ENCODE data around the gene LEFTY1.

The LEFTY1 gene

DNA sequence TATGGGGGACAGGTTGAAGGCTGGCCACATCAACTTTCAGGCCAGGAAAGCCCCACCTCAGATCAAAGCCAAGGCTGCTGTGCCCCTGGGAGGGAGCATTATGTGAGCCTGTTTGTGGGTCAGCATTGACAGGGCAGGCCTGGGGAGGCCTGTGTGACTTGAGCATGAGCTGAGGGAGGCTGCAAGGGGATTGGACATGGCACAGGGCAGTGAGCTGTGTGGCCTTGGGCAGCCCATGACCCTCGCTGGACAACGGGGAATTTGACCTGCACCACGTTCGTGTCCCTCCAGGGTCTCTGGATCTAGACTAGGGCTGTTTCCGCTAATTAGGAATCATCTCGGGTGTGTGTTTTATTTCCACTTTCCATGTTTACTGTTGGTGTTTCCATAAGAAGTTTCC is 17.5 kb upstream of the LEFTY1 start:
- Histone ChIP-seq H3K27me3 (ENCODE audit: control insufficient read depth in 3 of 3, insufficient read depth in 3 of 3, low read depth in 1 of 3, low read length in 3 of 3) (no peaks in the 10 kb centered on the region), H2BK5ac (ENCODE audit: low read length) (no peak overlapping the region), H3K79me1 (ENCODE audit: low read depth, low read length) (no peaks in the 10 kb centered on the region), H3K9me3 (replicated peaks in 1 of 2; ENCODE audit: control insufficient read depth in 2 of 2, insufficient read depth in 1 of 2, low read depth in 1 of 2, low read length in 2 of 2) (no peaks in the 10 kb centered on the region), H3K9ac (ENCODE audit: low read depth, low read length, poor library complexity) (no peak overlapping the region), H2AK5ac (ENCODE audit: low read depth, low read length) (peak overlapping the region; percentile 18), H3K4me2 (ENCODE audit: insufficient read depth, low read length, poor library complexity, severe bottlenecking) (no peak overlapping the region), H4K8ac (ENCODE audit: low read depth, low read length) (no peak overlapping the region), H3K23ac (ENCODE audit: low read depth, low read length, poor library complexity) (peak overlapping the region; percentile 83), H2AFZ (ENCODE audit: low read length) (no peak overlapping the region), H3K14ac (ENCODE audit: low read length) (no peak overlapping the region), H3K27ac (replicated peaks; ENCODE audit: low read length) (no peak overlapping the region), H2BK15ac (ENCODE audit: low read length) (peak overlapping the region; percentile 25), H2BK120ac (ENCODE audit: low read depth, low read length) (no peak overlapping the region), H3K4me3 (ENCODE audit: low read length in 2 of 2) (no peak overlapping the region), H3K18ac (ENCODE audit: low read length) (peak overlapping the region; percentile 53), H3K4me1 (ENCODE audit: control insufficient read depth in 2 of 2, insufficient read depth in 1 of 2, low read depth in 1 of 2, low read length in 2 of 2) (no peaks in the 10 kb centered on the region), H4K91ac (ENCODE audit: low read depth, low read length, poor library complexity) (no peak overlapping the region), H3K36me3 (replicated peaks in 1 of 2; ENCODE audit: control insufficient read depth in 2 of 2, insufficient read depth in 2 of 2, low read length in 2 of 2) (no peaks in the 10 kb centered on the region), H3K4ac (ENCODE audit: low read length) (no peak overlapping the region), H2BK12ac (ENCODE audit: low read length) (no peak overlapping the region)
- DNase-seq (ENCODE audit: low spot score), result no peak
- no CpG with 5 or more reads among the region's 6 CpGs for WGBS, 2 donors (ENCODE audit: extremely low coverage in 2 of 2, insufficient read length in 2 of 2, insufficient replicate concordance in 1 of 2)

DNA sequence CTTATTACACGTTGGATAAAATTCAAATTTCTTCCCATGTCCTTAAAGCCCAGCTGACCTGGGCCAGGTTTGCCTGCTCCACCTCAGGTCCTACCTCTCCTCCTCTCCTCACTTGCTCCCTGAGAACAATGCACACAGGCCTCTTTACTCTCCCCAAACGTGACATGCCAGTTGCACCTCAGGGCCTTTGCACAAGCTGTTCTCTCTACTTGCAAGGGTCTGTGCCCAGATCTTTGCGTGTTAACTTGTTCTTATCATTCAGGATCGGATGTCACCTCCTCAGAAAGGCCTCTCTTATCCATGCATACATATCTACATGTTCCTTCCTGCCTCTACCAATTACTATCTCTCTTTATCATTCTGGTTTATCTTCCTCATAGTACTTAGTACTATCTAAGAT is 14.7 kb upstream of the LEFTY1 start:
- Histone ChIP-seq H3K4me2 (ENCODE audit: insufficient read depth, low read length, poor library complexity, severe bottlenecking) (no peak overlapping the region), H3K18ac (ENCODE audit: low read length) (no peak overlapping the region), H3K79me1 (ENCODE audit: low read depth, low read length) (no peaks in the 10 kb centered on the region), H2BK12ac (ENCODE audit: low read length) (no peak overlapping the region), H3K14ac (ENCODE audit: low read length) (no peak overlapping the region), H2BK15ac (ENCODE audit: low read length) (no peak overlapping the region), H3K27me3 (ENCODE audit: control insufficient read depth in 3 of 3, insufficient read depth in 3 of 3, low read depth in 1 of 3, low read length in 3 of 3) (no peaks in the 10 kb centered on the region), H3K4me1 (ENCODE audit: control insufficient read depth in 2 of 2, insufficient read depth in 1 of 2, low read depth in 1 of 2, low read length in 2 of 2) (peaks cover 7 to 8% of the 10 kb centered on the region in 2 donors), H3K9me3 (replicated peaks in 1 of 2; ENCODE audit: control insufficient read depth in 2 of 2, insufficient read depth in 1 of 2, low read depth in 1 of 2, low read length in 2 of 2) (no peaks in the 10 kb centered on the region), H3K9ac (ENCODE audit: low read depth, low read length, poor library complexity) (no peak overlapping the region), H2BK120ac (ENCODE audit: low read depth, low read length) (no peak overlapping the region), H4K8ac (ENCODE audit: low read depth, low read length) (no peak overlapping the region), H3K23ac (ENCODE audit: low read depth, low read length, poor library complexity) (no peak overlapping the region), H3K36me3 (replicated peaks in 1 of 2; ENCODE audit: control insufficient read depth in 2 of 2, insufficient read depth in 2 of 2, low read length in 2 of 2) (no peaks in the 10 kb centered on the region), H2AFZ (ENCODE audit: low read length) (no peak overlapping the region), H2AK5ac (ENCODE audit: low read depth, low read length) (no peak overlapping the region), H3K4ac (ENCODE audit: low read length) (no peak overlapping the region), H4K91ac (ENCODE audit: low read depth, low read length, poor library complexity) (no peak overlapping the region), H3K27ac (replicated peaks; ENCODE audit: low read length) (no peak overlapping the region), H3K4me3 (ENCODE audit: low read length in 2 of 2) (no peak overlapping the region), H2BK5ac (ENCODE audit: low read length) (no peak overlapping the region)
- no peak for DNase-seq (ENCODE audit: low spot score)
- no CpG with 5 or more reads among the region's 4 CpGs for WGBS, 2 donors (ENCODE audit: extremely low coverage in 2 of 2, insufficient read length in 2 of 2, insufficient replicate concordance in 1 of 2)

DNA sequence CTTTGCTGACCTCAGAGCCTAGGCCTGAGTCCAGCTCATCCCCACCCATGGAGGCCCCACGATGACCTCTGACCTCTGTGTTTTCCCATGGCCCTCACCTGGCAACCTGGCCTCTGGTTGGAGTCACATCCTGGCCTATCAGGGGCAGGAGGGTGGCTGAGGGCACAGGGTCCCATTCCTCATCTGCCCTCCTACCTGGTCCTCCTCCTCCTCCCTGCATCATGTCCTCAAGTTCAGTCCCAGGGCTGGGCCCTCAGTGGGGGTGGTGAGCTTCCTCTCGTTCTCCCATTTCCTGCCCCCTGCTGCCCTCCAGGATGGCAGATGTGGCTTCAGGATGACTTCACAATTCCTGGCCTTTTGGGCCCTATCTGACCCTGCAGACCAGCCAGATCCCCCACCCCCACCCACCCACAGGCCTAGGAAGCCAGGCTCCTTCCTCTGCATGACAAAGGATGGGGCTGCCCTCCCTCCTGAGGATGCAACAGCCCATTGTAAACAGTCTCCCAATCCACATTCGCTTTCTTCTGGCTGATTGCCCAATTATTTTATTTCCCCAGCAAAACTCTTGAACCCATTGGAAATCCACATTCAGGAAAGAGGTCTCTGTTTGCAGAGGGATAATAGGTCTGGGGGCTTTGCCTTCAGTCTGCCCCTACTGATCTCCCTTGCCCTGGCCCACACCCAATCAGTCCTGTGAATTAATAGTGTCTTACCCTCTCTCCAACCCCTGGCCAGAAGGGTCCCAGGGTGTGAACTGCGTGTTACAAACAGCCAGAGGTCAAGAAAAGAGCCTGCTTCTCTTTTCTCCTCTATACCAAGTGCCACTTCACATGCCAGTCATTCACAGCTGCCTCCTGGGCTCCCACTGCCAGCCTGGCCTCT is 10.3 kb upstream of the LEFTY1 start:
- Histone ChIP-seq H3K9me3 (replicated peaks in 1 of 2; ENCODE audit: control insufficient read depth in 2 of 2, insufficient read depth in 1 of 2, low read depth in 1 of 2, low read length in 2 of 2) (no peaks in the 10 kb centered on the region), H3K79me1 (ENCODE audit: low read depth, low read length) (no peaks in the 10 kb centered on the region), H3K23ac (ENCODE audit: low read depth, low read length, poor library complexity) (no peak overlapping the region), H3K4ac (ENCODE audit: low read length) (no peak overlapping the region), H4K8ac (ENCODE audit: low read depth, low read length) (no peak overlapping the region), H2AFZ (ENCODE audit: low read length) (peak overlapping the region; percentile 13), H3K4me1 (ENCODE audit: control insufficient read depth in 2 of 2, insufficient read depth in 1 of 2, low read depth in 1 of 2, low read length in 2 of 2) (peaks cover 11 to 13% of the 10 kb centered on the region in 2 donors), H2BK120ac (ENCODE audit: low read depth, low read length) (no peak overlapping the region), H3K4me3 (ENCODE audit: low read length in 2 of 2) (no peak overlapping the region), H4K91ac (ENCODE audit: low read depth, low read length, poor library complexity) (peak overlapping the region; percentile 80), H3K18ac (ENCODE audit: low read length) (peak overlapping the region; percentile 92), H3K27me3 (ENCODE audit: control insufficient read depth in 3 of 3, insufficient read depth in 3 of 3, low read depth in 1 of 3, low read length in 3 of 3) (no peaks in the 10 kb centered on the region), H2BK12ac (ENCODE audit: low read length) (no peak overlapping the region), H2BK5ac (ENCODE audit: low read length) (no peak overlapping the region), H3K4me2 (ENCODE audit: insufficient read depth, low read length, poor library complexity, severe bottlenecking) (no peak overlapping the region), H3K36me3 (replicated peaks in 1 of 2; ENCODE audit: control insufficient read depth in 2 of 2, insufficient read depth in 2 of 2, low read length in 2 of 2) (no peaks in the 10 kb centered on the region), H3K27ac (replicated peaks; ENCODE audit: low read length) (no peak overlapping the region), H2AK5ac (ENCODE audit: low read depth, low read length) (peak overlapping the region; percentile 13), H3K14ac (ENCODE audit: low read length) (no peak overlapping the region), H2BK15ac (ENCODE audit: low read length) (no peak overlapping the region), H3K9ac (ENCODE audit: low read depth, low read length, poor library complexity) (peak overlapping the region; percentile 57)
- no CpG with 5 or more reads among the region's 4 CpGs for WGBS, 2 donors (ENCODE audit: extremely low coverage in 2 of 2, insufficient read length in 2 of 2, insufficient replicate concordance in 1 of 2)
- DNase-seq (ENCODE audit: low spot score), result no peak

DNA sequence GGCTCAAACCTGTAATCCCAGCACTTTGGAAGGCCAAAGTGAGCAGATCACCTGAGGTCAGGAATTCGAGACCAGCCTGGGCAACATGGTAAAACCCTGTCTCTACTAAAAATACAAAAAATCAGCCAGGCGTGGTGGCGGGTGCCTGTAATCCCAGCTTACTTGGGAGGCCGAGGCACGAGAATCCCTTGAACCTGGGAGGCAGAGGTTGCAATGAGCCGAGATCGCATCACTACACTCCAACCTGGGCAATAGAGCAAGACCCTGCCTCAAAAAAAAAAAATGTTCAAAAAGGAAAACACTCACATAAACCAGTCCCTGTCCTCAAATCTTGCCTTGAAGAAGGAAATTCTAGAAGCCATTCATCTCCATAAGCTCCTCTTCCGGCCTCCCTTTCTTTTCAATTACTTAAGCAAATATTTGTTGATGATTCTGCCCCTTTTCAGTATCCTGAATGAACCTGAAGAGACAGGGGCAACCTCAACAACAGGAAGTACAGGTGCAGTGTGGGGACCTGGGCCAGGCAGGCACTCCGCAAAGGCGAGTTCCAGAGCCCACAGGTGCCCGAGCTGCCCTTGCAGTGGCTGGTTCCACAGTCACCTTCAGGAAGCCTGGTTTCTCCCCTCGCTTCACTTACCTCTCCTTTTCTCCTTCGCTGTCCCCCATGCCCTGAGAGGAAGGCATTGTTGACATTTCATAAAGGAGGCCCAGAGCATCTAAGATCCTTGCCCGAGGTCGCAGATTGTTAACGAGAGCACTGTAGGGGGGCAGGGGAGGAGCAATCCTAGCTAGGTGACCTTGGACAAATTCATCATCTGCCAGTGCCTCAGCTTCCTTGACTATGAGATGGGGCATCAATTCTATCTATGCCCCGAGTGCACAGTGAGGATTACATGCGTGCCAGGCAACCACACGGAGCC is 8.9 kb upstream of the LEFTY1 start:
- Histone ChIP-seq H2BK12ac (ENCODE audit: low read length) (no peak overlapping the region), H3K27me3 (ENCODE audit: control insufficient read depth in 3 of 3, insufficient read depth in 3 of 3, low read depth in 1 of 3, low read length in 3 of 3) (no peaks in the 10 kb centered on the region), H4K91ac (ENCODE audit: low read depth, low read length, poor library complexity) (no peak overlapping the region), H3K18ac (ENCODE audit: low read length) (no peak overlapping the region), H3K4ac (ENCODE audit: low read length) (no peak overlapping the region), H3K9me3 (replicated peaks in 1 of 2; ENCODE audit: control insufficient read depth in 2 of 2, insufficient read depth in 1 of 2, low read depth in 1 of 2, low read length in 2 of 2) (no peaks in the 10 kb centered on the region), H3K27ac (replicated peaks; ENCODE audit: low read length) (no peak overlapping the region), H2AFZ (ENCODE audit: low read length) (peak overlapping the region; percentile 23), H2AK5ac (ENCODE audit: low read depth, low read length) (peak overlapping the region; percentile 13), H3K4me2 (ENCODE audit: insufficient read depth, low read length, poor library complexity, severe bottlenecking) (no peak overlapping the region), H3K36me3 (replicated peaks in 1 of 2; ENCODE audit: control insufficient read depth in 2 of 2, insufficient read depth in 2 of 2, low read length in 2 of 2) (no peaks in the 10 kb centered on the region), H2BK5ac (ENCODE audit: low read length) (no peak overlapping the region), H3K4me1 (ENCODE audit: control insufficient read depth in 2 of 2, insufficient read depth in 1 of 2, low read depth in 1 of 2, low read length in 2 of 2) (peaks cover 11 to 13% of the 10 kb centered on the region in 2 donors), H2BK15ac (ENCODE audit: low read length) (no peak overlapping the region), H3K14ac (ENCODE audit: low read length) (no peak overlapping the region), H2BK120ac (ENCODE audit: low read depth, low read length) (no peak overlapping the region), H3K4me3 (ENCODE audit: low read length in 2 of 2) (no peak overlapping the region), H3K23ac (ENCODE audit: low read depth, low read length, poor library complexity) (peak overlapping the region; percentile 26), H3K79me1 (ENCODE audit: low read depth, low read length) (no peaks in the 10 kb centered on the region), H3K9ac (ENCODE audit: low read depth, low read length, poor library complexity) (no peak overlapping the region), H4K8ac (ENCODE audit: low read depth, low read length) (no peak overlapping the region)
- WGBS, 2 donors (ENCODE audit: extremely low coverage in 2 of 2, insufficient read length in 2 of 2, insufficient replicate concordance in 1 of 2), result no CpG with 5 or more reads among the region's 19 CpGs
- no peak for DNase-seq (ENCODE audit: low spot score)

All from neuronal stem cell (in vitro differentiated cells).